ENCODE measurements around the gene PGAM4. TPM values are rescaled to one million over a fixed set of nuclear protein-coding genes. Genes with fewer than 3 reads are reported as not detected.

The PGAM4 gene
- total RNA-seq, 1 experiment from 2014 or later: not detected

DNA sequence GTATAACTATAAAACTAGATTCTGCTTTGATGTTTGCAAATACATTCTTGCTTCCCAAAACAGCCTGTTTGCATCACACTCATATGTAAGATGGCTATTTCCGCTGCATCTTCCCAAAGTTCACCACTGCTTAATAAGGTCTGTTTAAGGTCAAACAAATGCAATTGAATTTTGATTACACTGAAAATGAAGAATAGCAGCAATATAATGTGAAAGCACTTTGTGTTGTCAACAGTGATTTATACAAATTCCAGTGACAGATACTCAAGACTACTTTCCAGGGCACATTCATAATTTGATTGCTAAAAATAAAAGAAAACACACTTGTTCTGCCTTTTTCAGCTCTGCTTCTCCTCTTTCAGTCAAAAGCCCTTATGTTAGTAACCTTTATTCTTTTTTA lies 8.1 kb upstream of the PGAM4 start:
- no peak for ATAC-seq
- no TSS peak for BruUV-seq (replicated peaks)
- Histone ChIP-seq H3K36me3 (ENCODE audit: low read depth, low read length) (no peaks in the 10 kb centered on the region), H3K4me1 (ENCODE audit: insufficient read depth, low read length) (peaks cover 12% of the 10 kb centered on the region; the same call in 1 of the 2 replicates), H3K9me3 (ENCODE audit: low read length) (no peaks in the 10 kb centered on the region), H3K4me2 (ENCODE audit: low read length) (no peak overlapping the region), H3F3A (ENCODE audit: low read length, unreplicated experiment) (no peaks in the 10 kb centered on the region), H3K4me3 (ENCODE audit: low read length) (no peak overlapping the region), H3K27ac (ENCODE audit: low read length) (no peak overlapping the region), H3K27me3 (ENCODE audit: low read length) (no peaks in the 10 kb centered on the region), H3K9ac (ENCODE audit: low read length) (no peak overlapping the region), H3K9me2 (replicated peaks; ENCODE audit: low read length) (no peaks in the 10 kb centered on the region), H2AFZ (ENCODE audit: low read length) (no peak overlapping the region), H3K79me2 (ENCODE audit: low read length) (no peaks in the 10 kb centered on the region), H4K20me1 (ENCODE audit: low read length) (no peaks in the 10 kb centered on the region)
- DNase-seq: no peak
- ChIA-PET CTCF (interaction anchor here (0.6 kb wide), 1 partner anchor 1699 kb away, joined by 3 read pairs; no protein-coding TSS in a partner anchor), POLR2A (ENCODE audit: unreplicated experiment) (interaction anchor here (0.7 kb wide), 2 partner anchors 355 to 472 kb away, joined by 3 to 4 read pairs; no protein-coding TSS in a partner anchor)
- intact Hi-C loops (cut with micrococcal nuclease): no loop called here
- TF ChIP-seq EZH2phosphoT487 (IDR thresholded peaks at IDR 0.05; ENCODE audit: borderline replicate concordance, low read length) (no peak), EZH2 (IDR thresholded peaks at IDR 0.05; ENCODE audit: low read length, unreplicated experiment) (no peak)
- TF ChIP-seq, protein P1, sequence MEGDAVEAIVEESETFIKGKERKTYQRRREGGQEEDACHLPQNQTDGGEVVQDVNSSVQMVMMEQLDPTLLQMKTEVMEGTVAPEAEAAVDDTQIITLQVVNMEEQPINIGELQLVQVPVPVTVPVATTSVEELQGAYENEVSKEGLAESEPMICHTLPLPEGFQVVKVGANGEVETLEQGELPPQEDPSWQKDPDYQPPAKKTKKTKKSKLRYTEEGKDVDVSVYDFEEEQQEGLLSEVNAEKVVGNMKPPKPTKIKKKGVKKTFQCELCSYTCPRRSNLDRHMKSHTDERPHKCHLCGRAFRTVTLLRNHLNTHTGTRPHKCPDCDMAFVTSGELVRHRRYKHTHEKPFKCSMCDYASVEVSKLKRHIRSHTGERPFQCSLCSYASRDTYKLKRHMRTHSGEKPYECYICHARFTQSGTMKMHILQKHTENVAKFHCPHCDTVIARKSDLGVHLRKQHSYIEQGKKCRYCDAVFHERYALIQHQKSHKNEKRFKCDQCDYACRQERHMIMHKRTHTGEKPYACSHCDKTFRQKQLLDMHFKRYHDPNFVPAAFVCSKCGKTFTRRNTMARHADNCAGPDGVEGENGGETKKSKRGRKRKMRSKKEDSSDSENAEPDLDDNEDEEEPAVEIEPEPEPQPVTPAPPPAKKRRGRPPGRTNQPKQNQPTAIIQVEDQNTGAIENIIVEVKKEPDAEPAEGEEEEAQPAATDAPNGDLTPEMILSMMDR (conservative IDR thresholded peaks at IDR 0.05; ENCODE audit: low read depth, low read length): no peak

DNA sequence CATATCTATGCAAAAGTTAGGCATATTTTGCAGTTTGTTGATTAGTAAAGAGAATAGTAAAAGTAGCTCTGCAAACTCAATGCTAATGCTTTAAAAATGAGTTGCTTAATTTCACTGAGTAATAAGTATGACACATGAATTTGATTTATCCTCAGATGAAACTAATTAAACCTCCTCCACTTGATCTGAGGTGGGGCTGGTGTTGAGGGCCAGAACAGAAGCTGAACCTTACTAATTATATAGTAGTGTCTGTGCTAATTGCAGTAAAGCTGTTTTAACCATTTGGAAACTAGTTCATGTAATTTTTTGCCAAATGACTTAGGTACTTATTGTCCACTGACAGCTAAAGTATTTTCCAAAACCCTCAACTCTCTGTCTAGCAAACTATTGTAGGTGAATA lies 7.7 kb upstream of the PGAM4 start:
- Histone ChIP-seq H4K20me1 (ENCODE audit: low read length) (no peaks in the 10 kb centered on the region), H3K4me1 (ENCODE audit: insufficient read depth, low read length) (peaks cover 12% of the 10 kb centered on the region; the same call in 1 of the 2 replicates), H3F3A (ENCODE audit: low read length, unreplicated experiment) (no peaks in the 10 kb centered on the region), H3K4me2 (ENCODE audit: low read length) (no peak overlapping the region), H3K79me2 (ENCODE audit: low read length) (no peaks in the 10 kb centered on the region), H3K9me2 (replicated peaks; ENCODE audit: low read length) (no peaks in the 10 kb centered on the region), H2AFZ (ENCODE audit: low read length) (no peak overlapping the region), H3K27me3 (ENCODE audit: low read length) (no peaks in the 10 kb centered on the region), H3K9ac (ENCODE audit: low read length) (no peak overlapping the region), H3K36me3 (ENCODE audit: low read depth, low read length) (no peaks in the 10 kb centered on the region), H3K4me3 (ENCODE audit: low read length) (no peak overlapping the region), H3K9me3 (ENCODE audit: low read length) (no peaks in the 10 kb centered on the region), H3K27ac (ENCODE audit: low read length) (no peak overlapping the region)
- DNase-seq: no peak
- intact Hi-C loops (cut with micrococcal nuclease): no loop called here
- ChIA-PET CTCF (no interaction called here), POLR2A (ENCODE audit: unreplicated experiment) (interaction anchor here (0.7 kb wide), 1 partner anchor 472 kb away, joined by 4 read pairs; no protein-coding TSS in a partner anchor)
- BruUV-seq (replicated peaks): no TSS peak
- no peak for TF ChIP-seq EZH2 (IDR thresholded peaks at IDR 0.05; ENCODE audit: low read length, unreplicated experiment)
- TF ChIP-seq EZH2phosphoT487 (IDR thresholded peaks at IDR 0.05; ENCODE audit: borderline replicate concordance, low read length): no peak
- TF ChIP-seq, protein P1 (conservative IDR thresholded peaks at IDR 0.05; ENCODE audit: low read depth, low read length): no peak
- ATAC-seq: no peak

DNA sequence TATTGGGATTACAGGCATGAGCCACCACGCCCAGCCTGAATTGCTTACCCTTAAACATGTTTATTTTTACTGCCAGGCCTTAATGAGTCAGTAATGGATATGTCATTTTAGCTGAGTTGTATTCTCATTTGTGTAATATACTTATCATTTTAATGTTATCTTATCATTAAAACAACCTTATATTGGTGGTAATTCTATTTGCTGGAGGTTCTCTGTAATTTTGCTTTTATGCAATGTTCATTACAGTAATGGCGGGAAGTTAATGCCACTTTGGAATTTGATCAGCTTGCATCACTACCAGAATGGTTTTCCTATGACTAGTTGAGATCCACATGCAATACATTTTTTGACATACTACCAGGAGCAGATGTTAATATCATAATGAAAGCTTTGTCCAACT lies 6.3 kb upstream of the PGAM4 start:
- BruUV-seq (replicated peaks): no TSS peak
- CTCF ChIA-PET: no interaction called here
- TF ChIP-seq EZH2phosphoT487 (IDR thresholded peaks at IDR 0.05; ENCODE audit: borderline replicate concordance, low read length): no peak
- TF ChIP-seq, protein P1 (conservative IDR thresholded peaks at IDR 0.05; ENCODE audit: low read depth, low read length): no peak
- TF ChIP-seq EZH2 (IDR thresholded peaks at IDR 0.05; ENCODE audit: low read length, unreplicated experiment): no peak

More for the DNA sequence above, 6.3 kb upstream of the PGAM4 start:
- H4K20me1 ChIP-seq (ENCODE audit: low read length): no peaks in the 10 kb centered on the region
- H3F3A ChIP-seq (ENCODE audit: low read length, unreplicated experiment): no peaks in the 10 kb centered on the region
- no peaks in the 10 kb centered on the region for H3K27me3 ChIP-seq (ENCODE audit: low read length)
- POLR2A ChIA-PET (ENCODE audit: unreplicated experiment): no interaction called here
- H3K9me2 ChIP-seq (replicated peaks; ENCODE audit: low read length): no peaks in the 10 kb centered on the region
- intact Hi-C loops (cut with micrococcal nuclease): no loop called here
- H3K27ac ChIP-seq (ENCODE audit: low read length): no peak overlapping the region
- H3K4me2 ChIP-seq (ENCODE audit: low read length): no peak overlapping the region
- H3K9me3 ChIP-seq (ENCODE audit: low read length): no peaks in the 10 kb centered on the region
- H3K4me1 ChIP-seq (ENCODE audit: insufficient read depth, low read length): peaks cover 12% of the 10 kb centered on the region; the same call in 1 of the 2 replicates
- H2AFZ ChIP-seq (ENCODE audit: low read length): no peak overlapping the region
- no peak overlapping the region for H3K9ac ChIP-seq (ENCODE audit: low read length)
- no peaks in the 10 kb centered on the region for H3K36me3 ChIP-seq (ENCODE audit: low read depth, low read length)
- no peak for ATAC-seq
- DNase-seq: no peak
- H3K79me2 ChIP-seq (ENCODE audit: low read length): no peaks in the 10 kb centered on the region
- H3K4me3 ChIP-seq (ENCODE audit: low read length): no peak overlapping the region
